Skeletal muscle tissue (tissue), 4 donors: ENCODE results near the gene LRP1B. TPM values are rescaled to one million over a fixed set of nuclear protein-coding genes. Genes with fewer than 3 reads are reported as not detected.

Source experiments
- H3K27ac ChIP-seq: one replicate; pipeline ENCODE4 v1.7.0; 2013; ENCODE audit warnings: mild to moderate bottlenecking, low read depth, low read length, inconsistent platforms
- H3K27me3 ChIP-seq, 3 donors: one replicate each; pipeline ENCODE4 v1.7.0; 2013; ENCODE audit warnings: low read length in 3 of 3; ENCODE audit not compliant: control insufficient read depth in 3 of 3, insufficient read depth in 3 of 3
- H3K36me3 ChIP-seq, 3 donors: one replicate each; pipeline ENCODE4 v1.7.0; 2013; ENCODE audit warnings: low read length in 3 of 3; ENCODE audit not compliant: control insufficient read depth in 3 of 3, insufficient read depth in 3 of 3
- H3K4me1 ChIP-seq, 3 donors: one replicate each; pipeline ENCODE4 v1.7.0; 2013; ENCODE audit warnings: low read length in 3 of 3, mild to moderate bottlenecking in 3 of 3; ENCODE audit not compliant: control insufficient read depth in 3 of 3, insufficient read depth in 3 of 3
- H3K4me3 ChIP-seq, 3 donors: one replicate each; pipeline ENCODE4 v1.7.0; 2013; ENCODE audit warnings: low read length in 3 of 3
- H3K9ac ChIP-seq, 3 donors: one replicate each; pipeline ENCODE4 v1.7.0; 2013; ENCODE audit warnings: low read length in 3 of 3, mild to moderate bottlenecking in 3 of 3, moderate library complexity in 2 of 3, low read depth in 1 of 3
- H3K9me3 ChIP-seq, 3 donors: one replicate each; pipeline ENCODE4 v1.7.0; 2013; ENCODE audit warnings: low read length in 3 of 3; ENCODE audit not compliant: control insufficient read depth in 3 of 3
- total RNA-seq: library from RNA; depleted of rRNA; stranded (reverse); fragments of >200 nt; gene quantifications from one replicate; pipeline ENCODE4 v1.2.3, GENCODE V29; 2014
- donor health status: Osteomylitis.

The LRP1B gene
- 2.6 TPM for total RNA-seq

- Histone ChIP-seq H3K4me1 (peaks cover 16 to 19% (median 18%) of the 10 kb centered on the region in 3 donors), H3K4me3 (peak within 1 kb of the TSS; percentile 73 to 83 (median 77)), H3K9me3 (no peaks in the 10 kb centered on the region), H3K27me3 (peaks cover 11 to 23% (median 20%) of the 10 kb centered on the region in 3 donors), H3K27ac (no peak within 1 kb of the TSS), H3K36me3 (no peaks in the 10 kb centered on the region), H3K9ac (peak within 1 kb of the TSS; percentile 12 to 70 (median 69))
Measured at GRCh38 chr2:142131010-142131669, at the start of gene LRP1B. TSS of gene LRP1B (minus strand) at chr2:142131016. CDS start at chr2:142130729, 287 bp downstream.

DNA sequence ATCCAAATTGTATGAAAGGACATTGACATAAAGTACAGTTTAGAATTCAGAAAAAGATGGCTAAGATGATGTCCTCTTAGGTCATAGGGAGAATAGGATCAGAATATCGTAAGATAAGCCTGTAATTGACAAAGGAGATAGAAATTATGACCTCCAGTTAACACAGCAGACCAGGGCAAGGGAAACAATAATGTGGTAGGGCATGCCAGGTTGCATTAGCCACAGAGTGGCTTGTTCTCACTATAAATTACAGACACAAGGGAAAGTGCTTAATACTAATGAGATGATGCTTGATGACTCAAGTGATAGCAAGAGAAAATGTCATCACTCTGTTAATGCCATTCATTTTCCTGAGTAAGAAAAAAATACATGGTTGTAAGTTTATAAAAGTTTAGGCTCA lies 48.9 kb upstream of the LRP1B start:
- Histone ChIP-seq H3K4me3 (no peak overlapping the region), H3K4me1 (no peaks in the 10 kb centered on the region), H3K27ac (no peak overlapping the region), H3K36me3 (no peaks in the 10 kb centered on the region), H3K9me3 (no peaks in the 10 kb centered on the region), H3K9ac (no peak overlapping the region), H3K27me3 (no peaks in the 10 kb centered on the region)

- Histone ChIP-seq H3K27me3 (no peaks in the 10 kb centered on the region), H3K4me3 (no peak overlapping the region), H3K9me3 (no peaks in the 10 kb centered on the region), H3K27ac (no peak overlapping the region), H3K9ac (no peak overlapping the region), H3K4me1 (no peaks in the 10 kb centered on the region), H3K36me3 (no peaks in the 10 kb centered on the region)
Measured at GRCh38 chr2:142178604-142179003, 47.8 kb upstream of the LRP1B start.

- no peak overlapping the region for H3K9ac ChIP-seq
- no peaks in the 10 kb centered on the region for H3K27me3 ChIP-seq
- H3K36me3 ChIP-seq = no peaks in the 10 kb centered on the region
- no peaks in the 10 kb centered on the region for H3K4me1 ChIP-seq
- no peak overlapping the region for H3K4me3 ChIP-seq
- no peak overlapping the region for H3K27ac ChIP-seq
- no peaks in the 10 kb centered on the region for H3K9me3 ChIP-seq
Measured at GRCh38 chr2:142176941-142177340, 46.1 kb upstream of the LRP1B start.

- Histone ChIP-seq H3K9me3 (no peaks in the 10 kb centered on the region), H3K4me1 (no peaks in the 10 kb centered on the region), H3K27ac (no peak overlapping the region), H3K27me3 (no peaks in the 10 kb centered on the region), H3K9ac (no peak overlapping the region), H3K4me3 (no peak overlapping the region), H3K36me3 (no peaks in the 10 kb centered on the region)
Measured at GRCh38 chr2:142175813-142176338, 45.1 kb upstream of the LRP1B start.

GRCh38 chr2:142174176-142174575 lies 43.4 kb upstream of the LRP1B start:
- H3K4me1 ChIP-seq = no peaks in the 10 kb centered on the region
- no peaks in the 10 kb centered on the region for H3K9me3 ChIP-seq
- H3K27ac ChIP-seq = no peak overlapping the region
- no peak overlapping the region for H3K4me3 ChIP-seq
- no peaks in the 10 kb centered on the region for H3K36me3 ChIP-seq
- no peaks in the 10 kb centered on the region for H3K27me3 ChIP-seq
- H3K9ac ChIP-seq = no peak overlapping the region

DNA sequence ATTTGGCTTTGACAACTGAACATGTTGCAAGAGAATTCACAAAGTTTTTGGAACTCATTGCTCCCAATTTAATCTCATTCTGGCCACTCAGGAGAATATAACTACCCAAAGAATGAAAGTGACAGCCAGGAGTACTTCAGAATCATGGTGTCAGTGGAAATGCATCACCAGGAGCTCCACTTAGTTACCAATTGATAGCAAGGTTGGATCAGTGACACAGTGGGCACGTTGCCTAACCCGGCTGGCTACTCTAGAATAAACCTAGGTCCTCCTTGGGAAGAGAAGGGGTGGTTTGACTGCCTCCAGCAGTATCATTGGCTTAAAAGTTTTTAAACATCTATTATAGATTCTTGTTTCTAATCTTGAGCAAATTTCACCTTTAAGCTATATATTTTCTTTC lies 40.0 kb upstream of the LRP1B start:
- Histone ChIP-seq H3K9me3 (no peaks in the 10 kb centered on the region), H3K36me3 (no peaks in the 10 kb centered on the region), H3K27ac (no peak overlapping the region), H3K4me3 (no peak overlapping the region), H3K27me3 (no peaks in the 10 kb centered on the region), H3K4me1 (no peaks in the 10 kb centered on the region), H3K9ac (no peak overlapping the region)

GRCh38 chr2:142165790-142166189 lies 35.0 kb upstream of the LRP1B start:
- H3K27me3 ChIP-seq = no peaks in the 10 kb centered on the region
- H3K4me3 ChIP-seq = no peak overlapping the region
- no peaks in the 10 kb centered on the region for H3K4me1 ChIP-seq
- no peaks in the 10 kb centered on the region for H3K36me3 ChIP-seq
- no peak overlapping the region for H3K9ac ChIP-seq
- no peak overlapping the region for H3K27ac ChIP-seq
- no peaks in the 10 kb centered on the region for H3K9me3 ChIP-seq

GRCh38 chr2:142153601-142154000 lies 22.8 kb upstream of the LRP1B start:
- Histone ChIP-seq H3K4me3 (no peak overlapping the region), H3K36me3 (no peaks in the 10 kb centered on the region), H3K9ac (no peak overlapping the region)

GRCh38 chr2:142150453-142150852 lies 19.6 kb upstream of the LRP1B start:
- Histone ChIP-seq H3K27me3 (no peaks in the 10 kb centered on the region), H3K36me3 (no peaks in the 10 kb centered on the region), H3K27ac (no peak overlapping the region), H3K9ac (no peak overlapping the region), H3K4me3 (no peak overlapping the region), H3K4me1 (no peaks in the 10 kb centered on the region), H3K9me3 (no peaks in the 10 kb centered on the region)

More at GRCh38 chr2:142153601-142154000, 22.8 kb upstream of the LRP1B start:
- Histone ChIP-seq H3K4me1 (no peaks in the 10 kb centered on the region), H3K27ac (no peak overlapping the region), H3K27me3 (no peaks in the 10 kb centered on the region), H3K9me3 (no peaks in the 10 kb centered on the region)
